Bronchial epithelial cell (primary cell): ENCODE measurements around the gene DGLUCY. TPM values are rescaled to one million over a fixed set of nuclear protein-coding genes. Genes with fewer than 3 reads are reported as not detected.
A peak's percentile ranks its signal among the peaks of the same experiment; 100 is the strongest.
"Not testable (repeated sequence)": the region's sequence is repeated elsewhere in the genome, so short reads cannot be mapped to it uniquely, and the experiment has no call there.

Source experiments
- DNase-seq: peaks from one replicate; pipeline ENCODE4 v3.0.0-alpha.2; 2010; ENCODE audit warnings: low read depth
- FAIRE-seq: peaks from 2 replicates; lab custom pipeline; 2011; peaks lifted over from hg19 to GRCh38; lab: Jason Lieb, UNC
- H3K27me3 ChIP-seq: 2 replicates; pipeline ENCODE4 v1.5.1; 2011; ENCODE audit warnings: low read length; ENCODE audit not compliant: control insufficient read depth, insufficient read depth
- H3K36me3 ChIP-seq: 2 replicates; pipeline ENCODE4 v1.5.1; 2011; ENCODE audit warnings: low read length; ENCODE audit not compliant: control insufficient read depth, insufficient read depth
- H3K4me3 ChIP-seq: 2 replicates; pipeline ENCODE4 v1.5.1; 2011; ENCODE audit warnings: mild to moderate bottlenecking, low read depth, low read length, control low read depth
- CTCF ChIP-seq: IDR thresholded peaks from 2 replicates; pipeline ENCODE4 v1.5.1; 2011; ENCODE audit warnings: mild to moderate bottlenecking, moderate library complexity, low read length, control low read depth, inconsistent platforms; ENCODE audit not compliant: insufficient read depth, severe bottlenecking
- total RNA-seq: library from RNA; depleted of rRNA; stranded (reverse); fragments of >200 nt; gene quantifications from 2 replicates; pipeline ENCODE4 v1.2.1, GENCODE V29; 2014

DGLUCY gene
- total RNA-seq, 1 donor from 2014 or later: 8.4 TPM

GRCh38 chr14:91095178-91095577, 18.7 kb upstream of the DGLUCY start:
- H3K36me3 ChIP-seq: no peaks in the 10 kb centered on the region
- H3K27me3 ChIP-seq: no peaks in the 10 kb centered on the region
- TF ChIP-seq CTCF: no peak
- no peak overlapping the region for H3K4me3 ChIP-seq
- no peak for FAIRE-seq
- DNase-seq: no peak

- H3K27me3 ChIP-seq, DNase-seq, H3K4me3 ChIP-seq, H3K36me3 ChIP-seq, FAIRE-seq: not testable (repeated sequence)
These were observed 16.2 kb upstream of the DGLUCY start for GRCh38 chr14:91097657-91098056.

- Histone ChIP-seq H3K27me3 (no peaks in the 10 kb centered on the region), H3K4me3 (no peak overlapping the region), H3K36me3 (no peaks in the 10 kb centered on the region)
- no peak for TF ChIP-seq CTCF
- DNase-seq (peak; percentile 73), FAIRE-seq (no peak)
These were observed 15.3 kb upstream of the DGLUCY start for GRCh38 chr14:91098591-91098990.

GRCh38 chr14:91100102-91100501, 13.8 kb upstream of the DGLUCY start:
- FAIRE-seq (no peak), DNase-seq (no peak)
- no peak overlapping the region for H3K4me3 ChIP-seq
- no peaks in the 10 kb centered on the region for H3K36me3 ChIP-seq
- H3K27me3 ChIP-seq: no peaks in the 10 kb centered on the region
- no peak for TF ChIP-seq CTCF

GRCh38 chr14:91103116-91103515, 10.8 kb upstream of the DGLUCY start:
- Histone ChIP-seq H3K36me3 (no peaks in the 10 kb centered on the region), H3K4me3 (no peak overlapping the region), H3K27me3 (no peaks in the 10 kb centered on the region)
- TF ChIP-seq CTCF: no peak
- DNase-seq: no peak
- no peak for FAIRE-seq

- no peak for TF ChIP-seq CTCF
- Histone ChIP-seq H3K4me3 (no peak overlapping the region), H3K36me3 (no peaks in the 10 kb centered on the region), H3K27me3 (no peaks in the 10 kb centered on the region)
- FAIRE-seq (no peak), DNase-seq (no peak)
These were observed 4.8 kb upstream of the DGLUCY start for GRCh38 chr14:91108941-91109611.
